ENCODE data around the gene S1PR4. TPM values are rescaled to one million over a fixed set of nuclear protein-coding genes. Genes with fewer than 3 reads are reported as not detected.
"Not testable (repeated sequence)": the region's sequence is repeated elsewhere in the genome, so short reads cannot be mapped to it uniquely, and the experiment has no call there.

Gene S1PR4
- total RNA-seq, 4 donors from 2014 or later, result 1.6 to 9.9 (median 2.5) TPM

GRCh38 chr19:3188627-3189596 lies 10.3 kb downstream of the S1PR4 start:
- peak overlapping the region in 3 of 4 donors; percentile 68 to 97 (median 90) for H3K27ac ChIP-seq
- peaks cover 6 to 25% (median 22%) of the 10 kb centered on the region in 4 donors for H3K4me1 ChIP-seq
- peak overlapping the region in 2 of 4 donors; percentile 39 to 88 for H3K4me3 ChIP-seq
- H3K27me3 ChIP-seq, result no peaks in the 10 kb centered on the region
- peak; percentile 77 to 89 for TF ChIP-seq POLR2A (IDR thresholded peaks at IDR 0.05)
- TF ChIP-seq CTCF (IDR thresholded peaks at IDR 0.05), result no peak
- peaks cover 0 to 13% (median 0%) of the 10 kb centered on the region in 3 donors for H3K36me3 ChIP-seq
- peak in 2 of 3 donors; percentile 91 for DNase-seq
- H3K9me3 ChIP-seq, result no peaks in the 10 kb centered on the region

DNA sequence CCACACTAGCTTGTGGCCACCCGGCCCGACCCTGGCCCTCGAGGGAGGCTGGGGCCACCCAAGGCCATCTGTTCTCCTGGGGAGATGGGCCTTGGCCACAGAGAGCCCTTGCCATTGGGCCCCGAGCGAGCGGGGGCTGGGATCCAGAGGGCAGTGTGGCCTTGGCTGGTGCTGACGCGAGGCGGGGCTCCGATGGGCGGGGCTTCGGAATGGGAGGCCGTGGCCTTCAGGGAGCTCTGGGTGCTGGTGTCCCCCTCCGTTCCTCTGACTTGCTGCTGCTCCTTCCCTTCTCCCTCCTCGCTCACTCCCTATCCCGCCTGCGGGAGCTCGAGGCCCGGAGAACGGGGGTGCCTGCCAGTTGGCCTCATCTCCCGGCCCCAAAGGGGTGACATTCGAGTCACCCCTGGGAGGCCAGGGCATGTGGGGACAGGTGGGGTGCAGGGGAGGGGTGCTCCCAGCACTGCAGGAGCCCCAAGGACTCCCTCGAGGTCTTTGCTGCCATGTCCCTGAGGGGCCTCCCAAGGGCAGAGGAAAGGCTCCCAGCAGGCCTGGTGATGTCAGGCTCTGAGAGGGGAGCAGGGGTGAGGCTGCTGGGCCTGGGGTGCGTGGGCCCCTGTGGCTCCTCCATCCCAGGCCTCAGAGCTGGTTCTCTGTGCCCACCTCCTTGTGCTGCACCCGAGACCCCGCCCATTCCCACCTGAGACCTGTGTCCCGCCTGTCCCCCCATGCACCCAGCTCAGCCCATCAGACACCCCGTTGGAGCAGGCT lies 11.3 kb downstream of the S1PR4 start:
- Histone ChIP-seq H3K4me1 (peaks cover 6 to 25% (median 22%) of the 10 kb centered on the region in 4 donors), H3K27me3 (no peaks in the 10 kb centered on the region), H3K27ac (peak overlapping the region in 3 of 4 donors; percentile 68 to 97 (median 90)), H3K4me3 (peak overlapping the region in 1 of 4 donors; percentile 39), H3K36me3 (peaks cover 0 to 20% (median 0%) of the 10 kb centered on the region in 3 donors), H3K9me3 (no peaks in the 10 kb centered on the region)
- no peak for TF ChIP-seq CTCF (IDR thresholded peaks at IDR 0.05)
- no peak for TF ChIP-seq POLR2A (IDR thresholded peaks at IDR 0.05)
- DNase-seq, result peak in 1 of 3 donors; percentile 70

GRCh38 chr19:3190470-3190770 lies 11.9 kb downstream of the S1PR4 start:
- no peak for DNase-seq
- Histone ChIP-seq H3K36me3 (peaks cover 0 to 20% (median 0%) of the 10 kb centered on the region in 3 donors), H3K27ac (no peak overlapping the region), H3K4me3 (no peak overlapping the region), H3K4me1 (peaks cover 6 to 25% (median 22%) of the 10 kb centered on the region in 4 donors), H3K9me3 (no peaks in the 10 kb centered on the region), H3K27me3 (no peaks in the 10 kb centered on the region)
- no peak for TF ChIP-seq CTCF (IDR thresholded peaks at IDR 0.05)
- no peak for TF ChIP-seq POLR2A (IDR thresholded peaks at IDR 0.05)

- Histone ChIP-seq H3K27me3 (no peaks in the 10 kb centered on the region), H3K9me3 (no peaks in the 10 kb centered on the region), H3K36me3 (peaks cover 0 to 24% (median 0%) of the 10 kb centered on the region in 3 donors), H3K4me3 (no peak overlapping the region), H3K4me1 (peaks cover 6 to 25% (median 20%) of the 10 kb centered on the region in 4 donors), H3K27ac (no peak overlapping the region)
- no peak for DNase-seq
- no peak for TF ChIP-seq POLR2A (IDR thresholded peaks at IDR 0.05)
- no peak for TF ChIP-seq CTCF (IDR thresholded peaks at IDR 0.05)
Observed at GRCh38 chr19:3190921-3191805, 12.6 kb downstream of the S1PR4 start.

GRCh38 chr19:3191806-3192104 lies 13.2 kb downstream of the S1PR4 start:
- H3K4me3 ChIP-seq, H3K9me3 ChIP-seq, H3K27ac ChIP-seq, DNase-seq, H3K27me3 ChIP-seq: not testable (repeated sequence)
- peaks cover 0 to 30% (median 0%) of the 10 kb centered on the region in 3 donors for H3K36me3 ChIP-seq
- H3K4me1 ChIP-seq, result peaks cover 6 to 20% (median 15%) of the 10 kb centered on the region in 4 donors

Data from Peyer's patch (tissue), 4 donors.